GM19025 (cell line): ENCODE data around the gene TPST1.
"Not testable (repeated sequence)": the region's sequence is repeated elsewhere in the genome, so short reads cannot be mapped to it uniquely, and the experiment has no call there.

ENCODE experiments used
- ATAC-seq: cut with Tn5 transposase; IDR thresholded peaks from one replicate; pipeline ENCODE4 v1.9.1; 2021; ENCODE audit warnings: mild to moderate bottlenecking, low read depth, moderate library complexity; ENCODE audit not compliant: unreplicated experiment

Gene TPST1

DNA sequence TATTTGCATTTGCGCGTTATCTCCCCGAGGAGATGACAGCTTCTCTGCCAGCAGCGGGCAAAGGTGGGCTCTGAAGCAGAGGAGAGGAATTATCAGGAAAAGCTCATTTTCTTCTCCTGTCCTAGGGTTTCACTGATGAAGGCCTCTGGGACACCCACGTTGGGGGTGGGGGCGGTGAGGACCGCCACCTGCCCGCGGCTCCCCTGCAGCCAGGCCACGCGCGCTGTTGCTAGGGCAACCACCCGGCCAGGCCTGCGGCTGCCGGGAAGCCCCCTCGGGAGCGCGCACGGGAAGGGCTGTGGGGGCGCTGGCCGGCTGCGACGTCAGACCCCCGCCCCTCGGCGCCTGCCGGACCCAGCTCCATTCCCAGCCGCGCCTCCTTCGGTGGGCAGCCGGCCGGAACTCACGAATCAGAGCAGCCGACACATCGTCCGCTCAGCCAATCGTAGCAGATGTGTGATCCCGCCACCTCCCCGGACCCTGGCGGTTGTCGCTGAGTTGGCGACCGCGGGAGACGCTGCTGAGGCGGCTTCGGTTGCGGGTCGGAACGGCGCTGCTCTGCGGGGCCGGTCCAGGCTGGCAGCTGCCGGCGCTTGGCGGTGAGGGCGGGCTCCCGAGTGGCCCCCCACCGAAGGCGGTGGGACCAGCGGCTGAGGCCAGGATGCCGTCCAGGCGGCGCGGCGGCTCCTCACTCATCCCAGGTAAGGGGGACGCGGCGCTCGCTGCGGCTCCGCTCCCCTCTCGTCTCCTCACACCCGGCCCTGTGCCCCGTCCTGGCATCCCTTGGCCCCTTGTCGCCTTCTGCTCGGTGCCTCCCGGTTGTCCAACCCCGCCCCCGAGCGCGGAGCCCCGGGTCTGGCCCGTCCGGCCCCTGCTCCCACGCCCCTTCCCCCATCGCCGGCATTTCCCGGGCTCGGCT is at the start of gene TPST1:
Gene TPST1, plus strand, starts transcription at position 513 of the 919 bp plus-strand sequence. CDS start 35,092 bp downstream, outside the sequence.
- ATAC-seq: peak; percentile 90

DNA sequence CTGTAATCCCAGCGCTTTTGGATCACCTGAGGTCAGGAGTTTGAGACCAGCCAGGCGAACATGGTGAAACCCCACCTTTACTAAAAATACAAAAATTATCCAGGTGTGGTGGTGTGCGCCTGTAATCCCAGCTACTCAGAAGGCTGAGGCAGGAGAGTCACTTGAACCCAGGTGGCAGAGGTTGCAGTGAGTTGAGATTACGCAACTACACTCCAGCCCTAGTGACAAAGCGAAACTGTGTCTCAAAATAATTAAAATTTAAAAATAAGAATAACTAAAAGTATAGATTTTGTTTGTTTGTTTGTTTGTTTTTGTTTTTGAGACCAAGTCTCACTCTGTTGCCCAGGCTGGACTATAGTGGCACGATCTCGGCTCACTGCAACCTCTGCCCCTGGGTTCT is 49.1 kb upstream of the TPST1 start:
- not testable (repeated sequence) for ATAC-seq

DNA sequence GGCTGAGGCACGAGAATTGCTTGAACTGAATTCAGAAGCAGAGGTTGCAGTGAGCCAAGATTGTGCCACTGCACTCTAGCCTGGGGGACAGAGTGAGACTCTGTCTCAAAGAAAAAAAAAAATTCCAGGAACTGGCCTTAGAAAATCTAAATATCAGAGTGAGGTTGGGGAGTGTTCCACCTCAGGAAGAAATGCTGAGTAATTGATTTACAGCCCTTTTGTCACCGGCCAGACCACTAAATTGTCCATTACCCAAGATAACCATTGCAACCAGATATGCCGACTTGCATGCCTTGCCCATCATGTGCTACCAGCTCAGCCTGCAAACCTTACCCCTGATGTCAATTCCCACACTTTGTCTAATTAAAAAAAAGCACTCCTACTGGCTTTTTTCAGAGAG is 48.1 kb upstream of the TPST1 start:
- ATAC-seq: no peak

DNA sequence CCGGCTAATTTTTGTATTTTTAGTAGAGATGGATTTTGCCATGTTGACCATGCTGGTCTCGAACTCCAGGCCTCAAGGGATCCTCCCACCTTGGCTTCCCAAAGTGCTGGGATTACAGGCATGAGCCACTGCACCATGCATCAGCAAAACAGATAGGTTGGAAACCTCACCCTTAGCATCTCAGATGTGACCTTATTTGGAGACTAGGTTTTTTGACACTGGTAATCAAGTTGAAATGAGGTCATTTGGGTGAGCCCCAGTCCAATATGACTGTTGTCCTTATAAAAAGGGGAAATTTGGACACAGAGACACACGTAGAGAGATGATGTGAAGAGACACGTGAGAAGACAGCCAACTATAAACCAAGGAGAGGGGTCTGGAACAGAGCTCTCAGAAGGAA is 42.5 kb upstream of the TPST1 start:
- ATAC-seq: no peak

DNA sequence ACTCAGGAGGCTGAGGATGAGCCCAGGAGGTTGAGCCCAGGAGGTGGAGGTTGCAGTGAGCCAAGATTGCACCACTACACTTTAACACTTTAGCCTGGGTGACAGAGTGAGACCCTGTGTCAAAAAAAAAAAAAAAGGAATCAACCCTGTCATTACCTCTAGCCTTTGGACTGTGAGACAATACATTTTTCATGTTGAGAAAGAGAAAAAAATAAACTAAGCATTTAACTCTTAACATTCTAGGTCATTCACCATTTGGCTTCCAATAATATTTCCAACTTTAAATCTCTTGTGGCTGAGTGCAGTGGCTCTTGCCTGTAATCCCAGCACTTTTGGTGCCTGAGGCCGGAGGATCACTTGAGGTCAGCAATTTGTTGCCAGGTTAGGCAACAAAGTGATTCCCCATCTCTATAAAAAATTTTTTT is 41.9 kb upstream of the TPST1 start:
- no peak for ATAC-seq

DNA sequence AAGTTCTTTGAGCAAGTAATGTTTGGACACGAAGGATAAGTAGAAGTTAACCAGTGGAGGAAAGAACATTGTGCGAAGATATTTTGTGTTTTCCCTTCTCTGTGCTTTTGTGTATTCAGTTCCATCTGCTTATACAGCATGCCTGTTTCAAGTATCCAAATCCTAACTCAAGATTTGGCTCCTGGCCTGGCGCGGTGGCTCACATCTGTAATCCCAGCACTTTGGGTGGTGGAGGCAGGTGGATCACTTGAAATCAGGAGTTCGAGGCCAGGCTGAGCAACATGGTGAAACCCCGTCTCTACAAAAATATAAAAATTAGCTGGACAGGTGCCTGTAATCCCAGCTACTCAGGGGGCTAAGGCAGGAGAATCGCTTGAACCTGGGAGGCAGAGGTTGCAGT is 40.8 kb upstream of the TPST1 start:
- no peak for ATAC-seq

DNA sequence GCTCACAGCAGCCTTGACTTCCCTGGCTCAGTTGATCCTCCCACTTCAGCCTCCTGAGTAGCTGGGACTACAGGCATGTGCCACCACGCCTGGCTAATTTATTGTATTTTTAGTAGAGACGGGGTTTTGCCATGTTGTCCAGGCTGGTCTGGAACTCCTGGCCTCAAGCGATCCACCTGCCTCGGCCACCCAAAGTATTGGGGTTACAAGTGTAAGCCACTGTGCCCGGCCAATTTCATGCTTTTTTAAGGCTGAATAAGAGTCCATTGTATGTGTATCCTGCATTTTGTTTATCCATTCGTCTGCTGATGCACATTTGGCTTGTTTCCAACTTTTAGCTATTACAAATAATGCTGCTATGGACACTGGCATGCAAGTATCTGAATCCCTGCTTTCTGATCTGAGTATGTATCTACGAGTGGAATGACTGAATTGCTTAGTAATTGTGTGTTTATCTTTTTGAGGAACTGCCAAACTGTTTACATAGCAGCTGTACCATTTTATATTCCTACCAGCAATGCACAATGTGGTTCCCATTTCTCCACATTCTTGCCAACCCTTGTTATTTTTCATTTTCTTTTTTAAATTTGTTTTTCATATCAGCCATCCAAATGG is 37.3 kb upstream of the TPST1 start:
- no peak for ATAC-seq

DNA sequence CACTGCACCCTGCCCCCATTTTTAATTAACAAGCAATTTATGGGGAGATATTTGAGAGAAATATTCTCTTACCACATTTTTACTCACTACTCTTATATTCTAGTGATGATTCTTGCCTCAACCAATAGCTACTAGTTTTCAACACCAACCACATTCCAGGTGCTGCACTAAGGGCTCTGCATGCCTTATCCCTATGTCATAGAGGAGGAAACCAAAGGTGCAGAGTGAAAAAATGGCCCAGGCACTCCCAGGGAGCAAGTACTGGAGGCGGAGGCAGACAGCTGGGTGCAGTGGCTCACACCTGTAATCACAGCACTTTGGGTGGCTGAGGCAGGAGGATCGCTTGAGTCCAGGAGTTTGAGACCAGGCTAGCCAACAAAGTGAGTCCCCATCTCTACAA is 35.5 kb upstream of the TPST1 start:
- ATAC-seq: no peak

DNA sequence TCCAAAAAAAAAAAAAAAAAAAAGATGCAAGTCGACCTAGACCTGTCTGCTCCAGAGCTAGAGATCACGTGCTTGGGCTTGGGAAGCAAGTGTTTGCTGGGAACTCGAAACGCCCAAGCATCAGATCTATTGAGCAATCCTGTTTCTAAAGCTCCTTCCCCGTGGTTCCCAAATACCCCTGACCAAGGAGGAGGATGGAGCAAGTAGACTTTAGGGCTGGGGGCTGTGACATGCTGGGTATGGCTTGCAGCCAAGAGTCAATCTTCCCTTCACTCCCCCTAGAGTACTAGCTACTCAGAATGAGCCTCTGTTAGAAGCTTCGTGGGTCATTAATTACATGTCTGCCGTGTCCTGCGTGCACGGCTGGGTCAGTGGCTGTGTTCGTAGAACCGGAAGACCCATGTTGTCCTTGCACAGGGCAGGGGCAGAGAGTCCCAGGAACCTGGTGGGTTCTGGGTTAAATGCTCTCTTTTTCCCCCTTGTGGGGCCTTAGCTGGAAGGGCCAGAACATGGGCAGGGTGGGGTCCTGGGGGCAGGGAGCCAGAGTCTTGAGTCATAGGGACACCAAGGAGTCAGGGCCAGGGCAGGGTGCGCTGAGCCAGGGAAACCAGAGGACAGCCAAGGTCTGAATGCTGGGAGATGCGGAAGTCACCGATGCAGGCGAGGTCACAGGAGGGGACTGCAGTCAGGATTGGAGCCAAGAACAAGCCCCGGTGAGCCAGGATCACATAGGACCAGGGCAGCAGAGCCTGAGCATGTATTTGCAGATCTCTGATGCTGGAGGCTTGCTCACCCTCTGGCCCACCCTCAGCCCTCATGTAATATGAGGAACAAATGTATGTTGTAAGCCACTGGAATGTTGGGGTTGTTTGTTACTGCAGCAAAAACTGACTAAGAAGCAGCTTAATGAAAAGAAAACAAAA is 34.6 kb upstream of the TPST1 start:
- no peak for ATAC-seq

DNA sequence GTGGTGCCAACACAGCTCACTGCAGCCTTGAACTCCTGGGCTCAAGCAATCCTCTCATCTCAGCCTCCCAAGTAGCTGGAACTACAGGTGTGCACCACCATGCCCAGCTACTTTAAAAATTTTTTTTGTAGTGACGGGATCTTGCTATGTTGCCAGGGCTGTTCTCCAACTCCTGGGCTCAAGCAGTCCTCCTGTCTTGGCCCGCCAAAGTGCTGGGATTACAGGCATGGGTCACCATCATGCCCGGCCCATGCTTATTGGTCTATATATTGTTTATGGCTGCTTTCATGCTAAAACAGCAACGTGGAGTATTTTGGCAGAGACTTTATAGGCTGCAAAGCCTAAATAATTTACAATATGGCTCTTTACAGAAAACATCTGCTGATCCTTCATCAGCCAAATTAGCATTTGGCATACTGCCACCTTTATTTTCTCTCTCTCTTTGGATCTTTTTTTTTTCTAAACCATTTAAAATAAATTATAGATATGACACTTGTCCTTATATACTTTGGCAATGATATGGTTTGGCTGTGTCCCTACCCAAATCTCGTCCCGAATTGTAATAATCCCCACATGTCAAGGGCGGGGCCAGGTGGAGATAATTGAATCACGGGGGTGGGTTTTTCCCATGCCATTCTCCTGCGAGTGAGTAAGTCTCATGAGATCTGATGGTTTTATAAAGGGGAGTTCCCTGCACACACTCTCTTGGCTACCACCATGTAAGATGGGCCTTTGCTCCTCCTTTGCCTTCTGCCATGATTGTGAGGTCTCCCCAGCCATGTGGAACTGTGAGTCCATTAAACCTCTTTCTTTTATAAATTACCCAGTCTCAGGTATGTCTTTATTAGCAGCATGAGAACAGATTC is 32.4 kb upstream of the TPST1 start:
- not testable (repeated sequence) for ATAC-seq

DNA sequence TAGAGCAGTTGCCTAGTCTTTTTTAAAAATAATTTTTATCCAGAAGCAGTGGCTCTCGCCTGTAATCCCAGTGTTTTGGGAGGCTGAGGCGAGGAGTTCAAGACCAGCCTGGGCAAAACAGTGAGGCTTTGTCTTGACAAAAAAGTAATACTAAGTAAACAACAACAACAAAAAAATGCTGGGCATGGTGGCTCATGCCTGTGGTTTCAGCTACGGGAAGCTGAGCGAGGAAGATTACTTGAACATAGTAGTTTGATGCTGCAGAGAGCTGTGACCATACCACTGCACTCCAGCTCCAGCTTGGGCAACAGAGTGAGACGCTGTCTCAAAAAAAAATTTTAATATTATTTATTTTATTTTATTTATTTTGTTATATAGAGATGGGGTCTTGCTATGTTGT is 31.3 kb upstream of the TPST1 start:
- ATAC-seq: no peak

DNA sequence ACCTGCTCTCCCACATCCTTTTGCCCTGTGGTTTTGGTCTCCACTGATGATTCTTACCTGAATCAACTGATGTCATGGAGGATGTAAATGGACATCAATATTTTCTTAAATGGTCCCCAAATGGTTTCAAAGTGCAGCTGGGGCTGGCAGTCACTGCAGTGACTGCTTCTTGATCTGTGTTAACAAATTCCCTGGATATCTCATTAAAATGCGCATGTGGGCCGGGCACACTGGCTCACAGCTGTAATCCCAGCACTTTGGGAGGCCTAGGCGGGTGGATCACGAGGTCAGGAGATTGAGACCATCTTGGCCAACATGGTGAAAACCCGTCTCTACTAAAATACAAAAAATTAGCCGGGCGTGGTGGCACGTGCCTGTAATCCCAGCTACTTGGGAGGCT is 30.1 kb upstream of the TPST1 start:
- not testable (repeated sequence) for ATAC-seq

DNA sequence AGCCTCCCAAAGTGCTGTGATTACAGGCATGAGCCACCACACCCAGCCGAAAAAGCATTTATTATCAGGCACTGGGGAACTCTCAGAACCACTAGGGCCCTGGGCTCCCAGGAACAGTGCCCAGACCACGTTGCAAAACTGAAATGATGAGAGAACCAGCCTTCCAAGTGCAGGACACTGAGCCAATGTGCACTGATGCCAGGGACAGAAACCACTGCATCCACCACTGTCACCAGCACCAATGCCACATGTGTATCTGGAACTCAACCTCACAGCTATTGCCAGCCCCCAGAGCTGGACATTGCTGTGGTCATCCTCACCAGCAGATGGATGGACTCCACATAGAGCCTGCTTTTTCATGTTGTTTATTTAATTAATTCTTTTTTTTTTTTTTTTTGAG is 28.2 kb upstream of the TPST1 start:
- ATAC-seq: no peak

DNA sequence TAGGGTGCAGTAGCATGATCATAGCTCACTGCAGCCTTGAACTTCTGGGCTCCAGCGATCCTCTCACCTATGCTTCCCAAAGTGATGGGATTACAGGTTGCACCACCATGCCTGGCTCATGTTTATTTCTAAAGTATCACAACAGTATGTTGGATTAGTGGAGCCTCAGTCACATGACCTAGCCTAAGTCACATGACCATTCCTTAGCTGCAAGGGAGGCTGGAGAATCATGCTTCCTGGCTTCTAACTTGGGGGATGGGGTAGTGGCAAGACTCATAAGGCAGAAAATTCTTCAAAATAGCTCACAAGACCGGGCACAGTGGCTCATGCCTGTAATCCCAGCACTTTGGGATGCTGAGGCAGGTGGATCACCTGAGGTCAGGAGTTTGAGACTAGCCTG is 26.9 kb upstream of the TPST1 start:
- ATAC-seq: no peak

DNA sequence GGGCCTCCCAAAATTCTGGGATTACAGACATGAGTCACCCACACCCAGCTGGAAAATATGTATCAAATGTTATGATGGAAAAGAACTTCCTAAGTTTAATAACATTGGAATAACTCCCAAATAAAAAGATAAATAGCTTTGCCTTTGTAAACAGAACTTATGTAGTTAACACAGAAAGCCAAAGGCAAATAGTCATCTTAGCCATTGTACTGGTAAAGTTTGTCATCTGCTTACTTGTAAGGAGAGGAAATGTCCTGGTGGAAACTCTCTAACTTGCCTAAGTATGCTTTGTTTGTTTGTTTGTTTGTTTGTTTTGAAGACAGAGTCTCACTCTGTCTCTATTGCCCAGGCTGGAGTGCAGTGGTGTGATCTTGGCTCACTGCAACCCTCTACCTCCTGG is 23.8 kb upstream of the TPST1 start:
- no peak for ATAC-seq

DNA sequence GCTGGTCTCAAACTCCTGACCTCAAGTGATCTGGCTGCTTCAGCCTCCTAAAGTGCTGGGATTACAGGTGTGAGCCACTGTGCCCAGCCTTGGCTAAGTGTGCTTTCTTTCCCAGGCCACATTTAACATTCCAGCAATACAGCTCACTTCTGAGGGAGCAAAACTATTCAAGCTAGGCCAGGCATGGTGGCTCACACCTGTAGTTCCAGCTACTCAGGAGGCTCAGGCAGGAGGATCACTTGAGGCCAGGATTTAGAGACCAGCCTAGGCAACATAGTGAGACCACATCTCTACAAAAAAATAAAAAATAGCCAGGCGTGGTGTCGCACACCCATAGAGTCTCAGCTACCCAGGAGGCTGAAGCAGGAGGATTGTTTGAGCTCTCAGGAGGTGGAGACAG is 23.3 kb upstream of the TPST1 start:
- ATAC-seq: no peak

DNA sequence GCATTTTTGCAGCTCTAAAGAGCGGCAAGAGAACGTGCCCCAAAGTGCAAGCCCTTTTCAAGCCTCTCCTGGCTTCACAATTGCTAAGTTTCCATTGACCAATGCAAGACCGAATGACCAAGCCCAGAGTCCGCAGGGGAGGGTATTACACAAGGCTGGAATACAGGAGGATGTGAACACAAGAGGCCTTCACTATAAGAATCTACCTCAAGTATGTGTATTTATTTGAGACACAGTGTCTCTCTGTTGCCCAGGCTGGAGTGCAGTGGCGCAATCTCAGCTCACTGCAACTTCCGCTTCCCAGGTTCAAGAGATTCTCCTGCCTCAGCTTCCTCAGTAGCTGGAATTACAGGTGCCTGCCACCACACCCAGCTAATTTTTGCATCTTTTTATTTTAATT is 22.2 kb upstream of the TPST1 start:
- no peak for ATAC-seq

DNA sequence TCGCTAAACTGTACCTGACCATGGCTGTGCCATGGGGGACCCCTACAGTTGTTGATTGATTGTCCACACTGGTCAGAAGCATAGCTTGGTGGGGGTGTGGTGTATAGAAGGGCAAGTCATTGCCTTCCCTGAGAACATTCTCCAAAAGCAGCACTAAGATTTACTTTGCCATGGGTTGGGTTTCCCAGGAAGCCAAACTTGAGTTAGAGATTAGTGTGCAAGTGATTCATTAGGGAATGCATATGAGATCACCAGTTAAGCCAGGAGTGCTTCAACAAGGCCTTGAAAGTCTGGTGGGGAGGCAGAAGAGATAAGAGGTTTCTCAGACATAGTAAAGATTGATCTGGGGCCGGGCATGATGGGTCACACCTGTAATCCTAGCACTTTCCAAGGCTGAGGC is 21.4 kb upstream of the TPST1 start:
- no peak for ATAC-seq

DNA sequence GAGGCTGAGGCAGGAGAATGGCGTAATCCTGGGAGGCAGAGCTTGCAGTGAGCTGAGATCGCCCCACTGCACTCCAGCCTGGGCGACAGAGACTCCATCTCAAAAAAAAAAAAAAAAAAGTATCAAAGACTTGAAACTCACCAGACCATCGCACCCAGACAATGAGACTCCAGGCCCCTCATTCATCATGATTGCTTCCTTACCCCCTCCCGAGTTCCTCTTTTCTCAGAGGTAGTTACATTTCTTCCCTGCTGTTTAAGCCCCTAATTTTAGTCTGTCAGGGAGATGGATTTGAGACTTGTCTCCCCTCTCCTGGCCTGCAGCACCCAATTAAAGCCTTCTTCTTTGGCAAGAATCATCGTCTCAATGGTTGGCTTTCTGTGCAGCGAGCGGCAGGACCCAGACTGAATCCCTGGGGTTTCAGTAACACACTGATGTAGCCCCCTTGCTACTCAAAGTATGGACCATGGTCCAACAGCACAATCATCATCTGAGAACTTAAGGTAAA is 19.4 kb upstream of the TPST1 start:
- no peak for ATAC-seq

DNA sequence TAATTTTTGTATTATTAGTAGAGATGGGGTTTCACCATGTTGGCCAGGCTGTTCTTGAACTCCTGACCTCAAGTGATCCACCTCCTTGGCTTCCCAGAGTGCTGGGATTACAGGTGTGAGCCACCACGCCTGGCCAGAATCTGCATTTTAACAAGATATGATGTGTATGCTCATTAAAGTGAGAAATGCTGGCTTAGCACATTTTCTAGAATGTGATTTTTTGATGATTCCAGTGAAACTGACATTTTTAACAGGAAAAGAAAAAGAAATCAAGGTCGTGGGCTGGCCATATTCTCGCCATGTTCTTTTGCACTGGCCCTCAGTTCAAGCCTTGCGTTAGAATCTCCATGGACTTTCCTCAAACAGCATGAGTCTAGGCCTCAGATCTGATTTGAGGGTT is 18.1 kb upstream of the TPST1 start:
- no peak for ATAC-seq
